Astrocyte of the spinal cord (primary cell): Measurements from ENCODE around the gene RAB5IF.

ENCODE experiments used
- DNase-seq: peaks from one replicate; pipeline ENCODE4 v3.0.0; 2011; ENCODE audit warnings: low read depth, low spot score
- H3K4me3 ChIP-seq: 2 replicates; pipeline ENCODE4 v1.5.1; 2011; ENCODE audit warnings: low read depth, mild to moderate bottlenecking, low read length, moderate library complexity
- CTCF ChIP-seq: IDR thresholded peaks from 2 replicates; pipeline ENCODE4 v1.5.1; 2012; ENCODE audit warnings: low read depth, mild to moderate bottlenecking, low read length, inconsistent platforms
- in situ Hi-C: cut with HindIII; loops from 2 replicates; pipeline ENCODE4 v1.10.0; 2017; ENCODE audit warnings: low sequenced_read_pairs

RAB5IF gene

GRCh38 chr20:36646678-36647077, 41.1 kb downstream of the RAB5IF start:
- in situ Hi-C loops = no loop called here
- DNase-seq = no peak
- no peak for TF ChIP-seq CTCF
- H3K4me3 ChIP-seq = no peak overlapping the region

GRCh38 chr20:36647196-36648121, 41.9 kb downstream of the RAB5IF start:
- no peak for TF ChIP-seq CTCF
- in situ Hi-C loops = no loop called here

GRCh38 chr20:36653456-36653855, 47.9 kb downstream of the RAB5IF start:
- H3K4me3 ChIP-seq = no peak overlapping the region
- DNase-seq = no peak
- in situ Hi-C loops = no loop called here
- TF ChIP-seq CTCF = no peak

More at GRCh38 chr20:36647196-36648121, 41.9 kb downstream of the RAB5IF start:
- H3K4me3 ChIP-seq = no peak overlapping the region
- no peak for DNase-seq

DNA sequence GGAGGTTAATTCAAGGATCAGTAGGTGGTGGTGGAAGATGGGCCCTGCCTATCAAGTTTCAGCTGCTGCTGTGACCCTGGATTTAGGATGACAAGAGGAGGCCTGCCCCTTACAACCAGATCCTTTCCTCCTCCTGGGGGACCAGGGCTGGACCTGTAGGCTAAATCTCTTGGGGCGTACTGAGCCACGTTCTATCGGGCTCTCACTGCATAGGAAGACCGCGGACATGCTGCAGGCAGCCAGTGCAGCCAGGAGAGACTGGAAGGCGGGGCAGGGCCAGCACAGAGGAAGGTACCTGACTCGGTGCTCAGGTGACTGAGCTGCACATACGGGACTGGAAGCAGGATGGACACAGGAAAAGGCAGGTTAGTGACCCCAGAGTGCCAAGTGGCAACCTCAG, 48.9 kb downstream of the RAB5IF start:
- DNase-seq = no peak
- no peak overlapping the region for H3K4me3 ChIP-seq
- in situ Hi-C loops = no loop called here
- TF ChIP-seq CTCF = no peak

GRCh38 chr20:36655004-36655403, 49.4 kb downstream of the RAB5IF start:
- DNase-seq = no peak
- no peak overlapping the region for H3K4me3 ChIP-seq
- no peak for TF ChIP-seq CTCF
- in situ Hi-C loops = no loop called here

GRCh38 chr20:36656733-36657132, 51.2 kb downstream of the RAB5IF start:
- no peak for DNase-seq
- no peak for TF ChIP-seq CTCF
- in situ Hi-C loops = no loop called here
- no peak overlapping the region for H3K4me3 ChIP-seq
